GM18508 (cell line): ENCODE measurements around the gene AIG1.
A peak's percentile ranks its signal among the peaks of the same experiment; 100 is the strongest.

ENCODE experiments used
- ATAC-seq: cut with Tn5 transposase; IDR thresholded peaks from one replicate; pipeline ENCODE4 v1.9.1; 2021; ENCODE audit warnings: moderate number of reproducible peaks; ENCODE audit not compliant: insufficient read depth, unreplicated experiment

The AIG1 gene

GRCh38 chr6:143090314-143091044, 29.8 kb downstream of the AIG1 start:
- ATAC-seq: no peak

GRCh38 chr6:143092768-143093167, 32.1 kb downstream of the AIG1 start:
- no peak for ATAC-seq

DNA sequence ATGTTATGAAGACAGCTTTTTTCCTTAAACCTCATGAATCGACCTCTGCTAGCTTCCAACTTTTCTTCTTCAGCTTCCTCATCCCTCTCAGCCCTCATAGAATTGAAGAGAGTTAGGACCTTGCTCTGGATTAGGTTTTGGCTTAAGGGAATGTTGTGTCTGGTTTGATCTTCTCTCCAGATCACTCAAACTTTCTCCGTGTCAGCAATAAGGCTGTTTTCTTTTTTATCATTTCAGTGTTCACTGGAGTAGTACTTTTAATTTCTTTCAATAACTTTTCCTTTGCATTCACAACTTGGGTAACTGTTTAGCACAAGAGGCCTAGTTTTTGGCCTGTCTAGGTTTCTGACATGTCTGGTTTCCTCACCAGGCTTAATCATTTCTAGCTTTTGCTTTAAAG, 32.6 kb downstream of the AIG1 start:
- no peak for ATAC-seq

DNA sequence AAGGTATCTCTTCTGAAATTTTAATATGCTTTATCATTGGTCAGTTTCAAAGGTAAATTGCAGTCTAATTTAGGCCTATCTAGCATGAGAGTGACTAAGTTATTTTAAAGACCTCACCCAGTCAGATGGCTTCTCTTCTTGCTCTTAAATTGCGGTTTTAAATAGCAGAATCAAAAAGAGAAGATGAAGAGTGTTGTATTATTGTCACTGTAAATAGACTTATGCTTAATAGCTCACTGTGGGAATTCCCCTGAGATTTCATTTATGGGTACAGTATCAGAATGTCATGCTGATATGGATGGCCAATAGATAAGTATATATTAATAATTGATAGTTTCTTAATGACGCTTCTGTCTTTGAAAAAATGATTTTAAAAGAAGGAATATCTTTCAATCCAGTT, 35.7 kb downstream of the AIG1 start:
- no peak for ATAC-seq

DNA sequence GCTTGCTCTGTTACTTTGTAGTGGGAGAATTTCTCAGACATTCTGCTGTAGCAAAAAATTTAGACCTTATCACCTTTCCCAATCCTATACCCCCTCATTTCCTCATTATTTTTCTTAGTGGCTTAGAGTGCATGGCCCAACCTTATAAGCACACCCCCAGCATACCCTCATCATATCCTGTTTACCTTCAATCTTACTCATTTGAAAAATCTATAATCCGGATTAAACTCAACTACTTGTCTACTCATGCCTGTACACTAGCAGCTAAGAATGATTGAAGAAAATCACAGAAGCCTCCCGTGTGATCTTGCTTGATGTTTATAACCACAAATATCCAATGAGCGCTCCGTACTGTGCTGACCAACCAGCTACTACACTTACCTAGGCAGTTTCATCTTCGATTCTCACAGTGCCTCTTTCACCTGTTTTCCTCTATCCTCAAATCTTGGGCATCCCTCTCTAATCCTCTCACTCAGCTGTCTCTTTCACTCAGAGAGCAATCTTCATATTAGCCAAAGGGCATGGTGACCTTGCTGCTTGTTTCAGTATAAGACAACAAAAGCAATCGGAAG, 36.6 kb downstream of the AIG1 start:
- no peak for ATAC-seq

- ATAC-seq: peak; percentile 75
Observed at GRCh38 chr6:143098054-143098671, 37.5 kb downstream of the AIG1 start.

- ATAC-seq: no peak
Observed at GRCh38 chr6:143099647-143100046, 39.0 kb downstream of the AIG1 start.

DNA sequence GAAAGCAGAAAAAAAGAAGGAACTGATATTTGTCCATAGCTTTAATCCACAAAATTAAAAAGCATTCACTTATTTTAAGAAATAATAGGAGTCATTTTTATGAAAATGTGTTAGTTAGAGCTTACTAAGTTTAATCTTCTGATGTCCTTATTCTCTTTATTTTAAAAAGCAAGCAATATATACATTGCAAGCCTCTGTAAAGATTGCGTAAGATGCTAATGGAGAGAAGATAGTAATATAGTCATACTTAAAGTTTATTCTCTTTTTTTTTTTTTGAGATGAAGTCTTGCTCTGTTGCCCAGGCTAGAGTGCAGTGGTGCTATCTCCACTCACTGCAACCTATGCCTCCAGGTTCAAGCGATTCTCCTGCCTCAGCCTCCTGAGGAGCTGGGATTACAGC, 39.7 kb downstream of the AIG1 start:
- no peak for ATAC-seq

DNA sequence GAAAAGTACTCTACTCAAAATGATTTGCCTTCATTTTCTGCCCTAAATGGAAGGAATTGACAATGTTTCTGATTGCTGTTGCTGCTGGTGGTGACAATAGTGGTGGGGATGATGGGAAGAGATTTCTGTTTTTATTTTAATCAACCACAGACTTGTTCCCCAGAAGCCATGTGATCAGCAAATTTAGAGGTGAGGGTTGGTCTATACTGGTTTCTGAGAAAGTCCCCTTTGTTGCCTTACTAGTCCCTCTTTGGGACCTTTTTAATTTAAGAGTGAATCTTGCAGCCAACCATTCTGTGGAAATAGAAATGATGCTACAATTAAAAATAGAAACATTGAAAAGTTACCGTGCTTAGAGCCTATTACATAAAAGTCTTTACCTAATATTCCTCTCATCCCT, 43.2 kb downstream of the AIG1 start:
- ATAC-seq: no peak

- ATAC-seq: no peak
Observed at GRCh38 chr6:143107440-143107839, 46.8 kb downstream of the AIG1 start.

- no peak for ATAC-seq
Observed at GRCh38 chr6:143107911-143108761, 47.4 kb downstream of the AIG1 start.

GRCh38 chr6:143109196-143109595, 48.5 kb downstream of the AIG1 start:
- ATAC-seq: no peak

DNA sequence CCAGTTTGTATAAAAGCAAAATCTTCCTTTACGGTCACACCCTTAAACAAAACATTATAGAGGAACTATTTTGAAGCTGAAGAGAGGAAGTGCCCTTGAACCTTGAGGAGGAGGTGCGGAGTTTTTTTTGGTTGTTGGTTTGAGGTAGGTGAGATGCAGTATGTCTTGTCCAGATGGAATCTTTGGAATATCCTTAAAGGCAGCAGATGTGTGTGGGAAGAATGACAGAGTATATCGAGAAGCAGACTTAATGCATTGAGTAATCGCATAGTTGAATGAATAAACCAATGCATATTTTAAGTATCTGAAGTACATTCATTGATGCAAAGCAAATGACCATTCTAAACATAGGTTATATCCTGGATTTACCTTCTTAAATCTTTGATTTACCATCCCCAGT, 49.9 kb downstream of the AIG1 start:
- no peak for ATAC-seq

- ATAC-seq: no peak
Observed at GRCh38 chr6:143110996-143111395, 50.3 kb downstream of the AIG1 start.

DNA sequence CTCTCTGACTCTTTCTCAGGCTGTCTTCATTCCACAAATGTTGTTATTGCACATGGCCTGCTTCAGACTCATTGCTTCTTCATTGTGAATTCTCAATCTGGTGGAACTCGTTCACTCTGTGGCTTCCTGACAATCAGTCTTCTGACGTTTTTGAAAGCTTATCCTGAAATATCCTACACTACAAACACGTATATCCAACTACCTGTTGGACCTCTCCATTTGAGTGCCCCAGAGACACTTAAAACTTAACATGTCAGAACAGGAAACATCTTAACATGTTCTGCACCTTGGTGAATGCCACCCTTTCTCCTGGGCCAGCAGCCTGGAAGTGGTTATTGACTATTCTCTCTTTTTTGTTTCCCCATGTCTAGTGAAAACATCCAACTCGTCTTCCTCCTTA, 50.8 kb downstream of the AIG1 start:
- no peak for ATAC-seq

GRCh38 chr6:143112084-143112768, 51.5 kb downstream of the AIG1 start:
- ATAC-seq: peak; percentile 48

DNA sequence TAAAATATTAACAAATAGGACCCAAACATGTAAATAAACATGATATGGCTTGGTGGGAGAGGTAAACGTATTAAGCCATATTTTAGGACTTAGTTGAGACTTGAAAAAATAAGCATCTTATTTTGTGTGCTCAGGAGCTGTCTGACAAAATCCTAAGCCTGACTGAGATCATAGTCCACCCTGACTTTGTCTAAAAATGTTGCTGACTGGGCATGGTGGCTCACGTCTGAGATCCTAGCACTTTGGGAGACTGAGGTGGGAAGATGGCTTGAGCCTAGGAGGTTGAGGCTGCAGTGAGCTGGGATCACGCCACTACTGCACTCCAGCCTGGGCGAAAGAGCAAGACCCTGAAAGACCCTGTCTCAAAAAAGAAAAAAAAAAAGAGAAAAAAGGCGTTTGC, 52.1 kb downstream of the AIG1 start:
- ATAC-seq: no peak

DNA sequence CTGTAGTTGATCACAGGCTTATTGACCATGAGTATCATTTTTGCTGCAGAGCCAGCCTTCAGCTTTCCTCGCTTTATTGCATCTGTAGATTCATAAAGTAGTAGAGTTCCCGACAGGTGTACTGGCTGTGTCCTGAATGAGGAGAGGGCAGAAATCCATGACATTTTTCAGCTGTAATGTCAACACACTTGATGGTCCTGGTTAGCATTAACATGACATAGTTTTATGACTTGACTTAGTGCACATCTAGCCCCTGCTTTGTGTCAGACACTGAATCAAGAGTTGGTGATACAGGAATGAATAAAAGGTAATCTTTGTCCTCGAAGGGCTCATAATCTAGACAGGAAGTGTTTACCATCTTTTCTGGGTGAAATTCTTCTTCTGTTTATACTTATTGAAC, 55.0 kb downstream of the AIG1 start:
- no peak for ATAC-seq

DNA sequence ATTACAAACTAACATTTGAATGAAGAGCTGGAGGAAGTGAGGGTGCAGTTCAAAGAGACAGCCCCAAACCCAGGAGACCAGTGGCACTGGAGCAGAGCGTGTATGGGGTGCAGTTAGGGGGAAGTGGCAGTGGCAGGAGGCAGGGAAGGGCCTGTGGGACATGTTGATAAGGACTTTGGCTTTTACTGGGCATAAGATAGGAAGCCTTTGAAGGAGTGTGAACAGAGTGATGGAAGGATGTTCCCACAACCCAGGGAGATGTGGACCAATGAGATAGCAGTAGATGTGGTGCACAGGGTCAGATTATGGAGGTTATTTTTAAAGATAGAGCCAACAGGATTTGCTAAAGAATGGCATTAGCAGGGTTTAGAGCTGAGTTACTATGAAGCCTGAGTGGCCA, 56.4 kb downstream of the AIG1 start:
- no peak for ATAC-seq

DNA sequence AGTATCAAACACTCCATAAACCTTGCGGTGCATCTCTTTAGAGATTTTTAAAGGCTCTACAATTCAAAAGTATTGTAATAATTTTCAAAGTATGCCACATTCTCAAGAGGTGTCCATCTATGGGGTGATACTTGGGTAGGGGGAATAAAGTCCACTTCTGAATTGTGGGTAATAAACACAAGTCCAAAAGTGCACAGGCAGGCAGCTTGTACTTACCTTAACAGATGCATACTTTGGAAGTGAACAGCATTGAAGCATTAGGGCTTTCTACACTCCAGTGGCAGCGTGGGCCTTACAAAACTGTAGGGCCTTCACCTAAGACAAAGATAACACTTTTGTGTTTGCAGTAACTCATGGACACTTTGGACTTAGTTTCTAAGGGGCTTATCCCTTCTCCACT, 58.6 kb downstream of the AIG1 start:
- no peak for ATAC-seq
